GM18861 (cell line): ENCODE results near the gene F2RL1.
"Not testable (repeated sequence)": the region's sequence is repeated elsewhere in the genome, so short reads cannot be mapped to it uniquely, and the experiment has no call there.

Experiments used
- ATAC-seq: cut with Tn5 transposase; IDR thresholded peaks from one replicate; pipeline ENCODE4 v1.9.1; 2021; ENCODE audit not compliant: unreplicated experiment

Gene F2RL1

GRCh38 chr5:76849419-76850291 is 30.8 kb downstream of the F2RL1 start, which contains the start of gene S100Z:
Gene S100Z (plus strand): TSS chr5:76850014. CDS start chr5:76875360, 25,346 bp downstream.
- ATAC-seq: no peak

GRCh38 chr5:76850543-76851145 is 31.8 kb downstream of the F2RL1 start:
- no peak for ATAC-seq

GRCh38 chr5:76851728-76852369 is 33.0 kb downstream of the F2RL1 start:
- no peak for ATAC-seq

GRCh38 chr5:76852772-76853171 is 33.9 kb downstream of the F2RL1 start:
- ATAC-seq: no peak

DNA sequence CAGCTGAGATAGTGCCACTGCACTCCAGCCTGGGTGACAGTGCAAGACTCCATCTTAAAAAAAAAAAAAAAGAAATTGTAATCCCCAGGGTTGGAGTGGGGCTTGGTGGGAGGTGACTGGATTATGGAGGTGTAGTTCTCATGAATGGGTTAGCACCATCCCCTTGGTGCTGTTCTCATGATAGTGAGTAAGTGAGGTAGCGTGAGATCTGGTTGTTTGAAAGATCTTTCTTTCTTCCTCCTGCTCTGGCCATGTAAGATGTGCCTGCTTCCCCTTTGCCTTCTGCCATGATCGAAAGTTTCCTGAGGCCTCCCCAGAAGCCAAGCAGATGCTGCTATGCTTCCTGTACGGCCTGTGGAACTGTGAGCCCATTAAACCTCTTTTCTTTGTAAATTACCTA is 34.9 kb downstream of the F2RL1 start:
- not testable (repeated sequence) for ATAC-seq

GRCh38 chr5:76854644-76855043 is 35.8 kb downstream of the F2RL1 start:
- ATAC-seq: no peak

DNA sequence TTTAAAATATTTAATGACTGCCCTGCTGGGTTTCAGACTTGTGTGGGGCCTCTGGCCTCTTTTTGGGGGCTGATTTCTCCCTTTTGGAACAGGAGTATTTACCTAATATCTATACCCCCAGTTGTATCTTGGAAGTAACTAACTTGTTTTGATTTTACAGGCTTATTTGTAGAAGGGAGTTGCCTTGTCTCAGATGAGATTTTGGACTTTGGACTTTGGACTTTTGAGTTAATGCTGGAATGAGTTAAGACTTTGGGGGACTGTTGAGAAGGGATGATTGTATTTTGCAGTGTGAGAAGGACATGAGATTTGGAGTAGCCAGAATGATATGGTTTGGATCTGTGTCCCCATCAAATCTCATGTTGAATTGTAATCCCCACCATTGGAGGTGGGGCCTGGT is 36.7 kb downstream of the F2RL1 start:
- not testable (repeated sequence) for ATAC-seq

- peak; percentile 69 for ATAC-seq
Observed at GRCh38 chr5:76855961-76856360, 37.1 kb downstream of the F2RL1 start.

DNA sequence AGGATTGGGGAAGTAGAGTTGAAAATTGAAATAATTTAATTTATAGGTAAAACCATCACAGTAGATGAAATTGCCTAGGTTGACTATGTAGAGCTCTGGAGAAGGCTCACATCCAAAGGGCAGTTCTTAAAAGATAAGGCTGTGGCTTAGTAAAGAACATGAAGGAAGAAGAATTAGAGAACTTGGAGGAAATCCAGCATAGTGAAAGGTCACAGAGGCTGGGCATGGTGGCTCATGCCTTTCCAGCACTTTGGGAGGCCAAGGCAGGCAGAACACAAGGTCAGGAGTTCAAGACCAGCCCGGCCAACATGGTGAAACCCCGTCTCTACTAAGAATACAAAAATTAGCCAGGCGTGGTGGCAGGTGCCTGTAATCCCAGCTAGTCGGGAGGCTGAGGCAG is 38.0 kb downstream of the F2RL1 start:
- ATAC-seq: not testable (repeated sequence)

- no peak for ATAC-seq
Observed at GRCh38 chr5:76859591-76860247, 40.9 kb downstream of the F2RL1 start.

GRCh38 chr5:76861612-76862011 is 42.8 kb downstream of the F2RL1 start:
- ATAC-seq: no peak

DNA sequence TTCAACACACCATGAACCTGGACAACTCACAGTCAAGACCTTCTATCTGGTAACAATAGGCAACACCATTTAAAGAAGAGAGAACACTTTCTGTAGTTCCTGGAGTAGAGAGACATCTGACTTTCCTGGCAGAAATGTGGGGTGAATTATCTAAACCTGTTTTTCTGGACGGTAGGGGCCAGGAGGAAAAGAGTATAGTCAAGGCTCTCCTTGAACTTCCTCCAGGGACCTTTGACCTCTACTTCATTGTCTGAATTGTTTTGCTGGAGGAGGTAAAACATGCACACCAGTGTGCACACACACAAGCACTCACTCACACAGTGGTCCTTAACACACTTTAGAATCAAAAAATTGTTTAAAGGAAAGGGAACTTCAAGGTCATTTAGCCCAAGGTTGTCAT is 44.2 kb downstream of the F2RL1 start:
- no peak for ATAC-seq

DNA sequence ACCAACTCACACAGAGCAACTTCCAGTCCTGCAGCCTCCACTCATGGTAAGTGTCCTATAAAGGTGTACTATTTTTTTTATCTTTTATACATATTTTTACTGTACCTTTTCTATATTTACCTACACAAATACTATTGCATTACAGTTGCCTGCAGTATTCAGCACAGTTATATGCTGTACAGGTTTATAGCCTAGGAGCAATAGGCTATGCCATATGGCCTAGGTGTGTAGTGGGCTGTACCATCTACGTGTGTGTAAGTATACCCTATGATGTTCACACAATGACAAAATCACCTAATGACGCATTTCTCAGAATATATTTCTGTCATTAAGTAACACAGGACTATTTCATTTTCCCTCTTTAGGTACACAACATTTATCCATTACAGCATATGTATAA is 47.7 kb downstream of the F2RL1 start:
- ATAC-seq: no peak

GRCh38 chr5:76867038-76867437 is 48.2 kb downstream of the F2RL1 start:
- ATAC-seq: no peak

- no peak for ATAC-seq
Observed at GRCh38 chr5:76867827-76868693, 49.2 kb downstream of the F2RL1 start.

DNA sequence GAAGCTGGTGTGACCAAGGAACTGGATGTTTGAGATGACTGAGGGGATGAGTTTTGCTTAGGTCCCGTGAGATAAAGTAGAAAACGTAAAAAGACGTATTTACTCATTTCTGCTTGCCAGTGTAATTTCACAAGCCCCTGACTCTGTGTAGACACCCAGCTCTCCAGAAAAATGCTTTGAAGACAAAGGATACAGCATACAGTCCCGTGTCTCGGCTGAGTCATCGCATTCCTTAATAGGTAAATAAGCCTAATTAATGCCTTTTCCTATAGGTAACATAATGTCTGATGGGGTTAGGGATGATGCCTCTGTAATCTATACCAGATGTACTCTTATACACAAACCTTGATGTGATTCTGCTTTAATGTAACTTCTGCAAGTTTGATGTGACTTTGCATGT is 51.2 kb downstream of the F2RL1 start:
- no peak for ATAC-seq

- no peak for ATAC-seq
Observed at GRCh38 chr5:76874088-76874581, 55.3 kb downstream of the F2RL1 start.
